ENCODE data around the gene MRPL10. TPM values are rescaled to one million over a fixed set of nuclear protein-coding genes. Genes with fewer than 3 reads are reported as not detected.

Gene MRPL10
- total and polyA plus RNA-seq, 2 donors (not counting 3 experiments of a cell fraction or from before 2014, with no cell fraction given): 43.4 to 84.0 TPM

- intact Hi-C loops (cut with micrococcal nuclease): no loop called here
- H3K4me2 ChIP-seq (ENCODE audit: insufficient read depth, low read length): no peak overlapping the region
These were observed 5.3 kb upstream of the MRPL10 start for GRCh38 chr17:47836601-47837000.

More at GRCh38 chr17:47836601-47837000, 5.3 kb upstream of the MRPL10 start:
- BruUV-seq (replicated peaks): no TSS peak
- no peaks in the 10 kb centered on the region for H3K27me3 ChIP-seq (ENCODE audit: control insufficient read depth in 2 of 2, insufficient read depth in 2 of 2, low read length in 2 of 2)
- H3K9ac ChIP-seq (replicated peaks; ENCODE audit: extremely low read depth, insufficient read depth, low read length): no peak overlapping the region
- dilution Hi-C loops (cut with MboI; ENCODE audit: extremely low pct_ligation_motif_present, low sequenced_read_pairs): no loop called here
- ChIA-PET POLR2A (no interaction called here), CTCF (interaction anchor here (1.3 to 3.5 kb wide), 3 partner anchors 53 to 112 kb away, joined by 3 to 28 read pairs (median 4); no protein-coding TSS in a partner anchor)
- H3K4me1 ChIP-seq (ENCODE audit: control insufficient read depth, extremely low read depth, insufficient read depth, low read length): peaks cover 22% of the 10 kb centered on the region
- TF ChIP-seq EZH2 (IDR thresholded peaks at IDR 0.05; ENCODE audit: borderline replicate concordance, low read depth, low read length, severe bottlenecking) (no peak), JUN (IDR thresholded peaks at IDR 0.05; ENCODE audit: borderline replicate concordance, insufficient read depth, insufficient read length, low read depth) (no peak), GATA2 (IDR thresholded peaks at IDR 0.05; ENCODE audit: insufficient read depth, insufficient read length, low read depth, low read length) (no peak), POLR2AphosphoS5 (IDR thresholded peaks at IDR 0.05; ENCODE audit: insufficient read depth, low read depth, low read length) (no peak), FOS (IDR thresholded peaks at IDR 0.05; ENCODE audit: borderline replicate concordance, insufficient read depth, low read length) (no peak), MYC (IDR thresholded peaks at IDR 0.05; ENCODE audit: low read depth, low read length) (no peak), POLR2A (IDR thresholded peaks at IDR 0.05; ENCODE audit: low read depth, low read length) (no peak)
- TF ChIP-seq, protein P1, sequence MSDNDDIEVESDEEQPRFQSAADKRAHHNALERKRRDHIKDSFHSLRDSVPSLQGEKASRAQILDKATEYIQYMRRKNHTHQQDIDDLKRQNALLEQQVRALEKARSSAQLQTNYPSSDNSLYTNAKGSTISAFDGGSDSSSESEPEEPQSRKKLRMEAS (IDR thresholded peaks at IDR 0.05; ENCODE audit: insufficient read depth, insufficient read length): no peak
- TF ChIP-seq, protein P2, sequence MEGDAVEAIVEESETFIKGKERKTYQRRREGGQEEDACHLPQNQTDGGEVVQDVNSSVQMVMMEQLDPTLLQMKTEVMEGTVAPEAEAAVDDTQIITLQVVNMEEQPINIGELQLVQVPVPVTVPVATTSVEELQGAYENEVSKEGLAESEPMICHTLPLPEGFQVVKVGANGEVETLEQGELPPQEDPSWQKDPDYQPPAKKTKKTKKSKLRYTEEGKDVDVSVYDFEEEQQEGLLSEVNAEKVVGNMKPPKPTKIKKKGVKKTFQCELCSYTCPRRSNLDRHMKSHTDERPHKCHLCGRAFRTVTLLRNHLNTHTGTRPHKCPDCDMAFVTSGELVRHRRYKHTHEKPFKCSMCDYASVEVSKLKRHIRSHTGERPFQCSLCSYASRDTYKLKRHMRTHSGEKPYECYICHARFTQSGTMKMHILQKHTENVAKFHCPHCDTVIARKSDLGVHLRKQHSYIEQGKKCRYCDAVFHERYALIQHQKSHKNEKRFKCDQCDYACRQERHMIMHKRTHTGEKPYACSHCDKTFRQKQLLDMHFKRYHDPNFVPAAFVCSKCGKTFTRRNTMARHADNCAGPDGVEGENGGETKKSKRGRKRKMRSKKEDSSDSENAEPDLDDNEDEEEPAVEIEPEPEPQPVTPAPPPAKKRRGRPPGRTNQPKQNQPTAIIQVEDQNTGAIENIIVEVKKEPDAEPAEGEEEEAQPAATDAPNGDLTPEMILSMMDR (IDR thresholded peaks at IDR 0.05; ENCODE audit: extremely low read depth in 1 of 2, insufficient read depth in 1 of 2, low read depth in 1 of 2, low read length in 2 of 2): no peak
- H3K9me1 ChIP-seq (replicated peaks; ENCODE audit: control insufficient read depth, extremely low read depth, insufficient read depth, low read length): no peaks in the 10 kb centered on the region
- FAIRE-seq: no peak
- H2AFZ ChIP-seq (ENCODE audit: low read depth, low read length): no peak overlapping the region
- H3K4me3 ChIP-seq (replicated peaks in 1 of 3; ENCODE audit: insufficient read depth in 1 of 3, low read depth in 1 of 3, low read length in 3 of 3): no peak overlapping the region
- no peaks in the 10 kb centered on the region for H4K20me1 ChIP-seq (replicated peaks; ENCODE audit: control insufficient read depth, extremely low read depth, insufficient read depth, low read length)
- H3K79me2 ChIP-seq (ENCODE audit: control insufficient read depth, insufficient read depth, low read length): no peaks in the 10 kb centered on the region
- no peak for DNase-seq (ENCODE audit: low read depth, low spot score)
- H3K36me3 ChIP-seq (ENCODE audit: control insufficient read depth in 2 of 2, extremely low read depth in 1 of 2, insufficient read depth in 2 of 2, low read length in 2 of 2): peaks cover 0 to 4% of the 10 kb centered on the region in 2 experiments
- no peaks in the 10 kb centered on the region for H3K9me3 ChIP-seq (replicated peaks; ENCODE audit: control insufficient read depth, insufficient read depth, low read length)
- H3K27ac ChIP-seq (ENCODE audit: insufficient read depth, low read depth, low read length): no peak overlapping the region
